HG03521 (cell line): ENCODE data around the gene SRPK3.
"Not testable (repeated sequence)": the region's sequence is repeated elsewhere in the genome, so short reads cannot be mapped to it uniquely, and the experiment has no call there.

Experiments used
- ATAC-seq: cut with Tn5 transposase; IDR thresholded peaks from one replicate; pipeline ENCODE4 v1.9.1; 2021; ENCODE audit warnings: mild to moderate bottlenecking, moderate library complexity; ENCODE audit not compliant: unreplicated experiment

SRPK3 gene

DNA sequence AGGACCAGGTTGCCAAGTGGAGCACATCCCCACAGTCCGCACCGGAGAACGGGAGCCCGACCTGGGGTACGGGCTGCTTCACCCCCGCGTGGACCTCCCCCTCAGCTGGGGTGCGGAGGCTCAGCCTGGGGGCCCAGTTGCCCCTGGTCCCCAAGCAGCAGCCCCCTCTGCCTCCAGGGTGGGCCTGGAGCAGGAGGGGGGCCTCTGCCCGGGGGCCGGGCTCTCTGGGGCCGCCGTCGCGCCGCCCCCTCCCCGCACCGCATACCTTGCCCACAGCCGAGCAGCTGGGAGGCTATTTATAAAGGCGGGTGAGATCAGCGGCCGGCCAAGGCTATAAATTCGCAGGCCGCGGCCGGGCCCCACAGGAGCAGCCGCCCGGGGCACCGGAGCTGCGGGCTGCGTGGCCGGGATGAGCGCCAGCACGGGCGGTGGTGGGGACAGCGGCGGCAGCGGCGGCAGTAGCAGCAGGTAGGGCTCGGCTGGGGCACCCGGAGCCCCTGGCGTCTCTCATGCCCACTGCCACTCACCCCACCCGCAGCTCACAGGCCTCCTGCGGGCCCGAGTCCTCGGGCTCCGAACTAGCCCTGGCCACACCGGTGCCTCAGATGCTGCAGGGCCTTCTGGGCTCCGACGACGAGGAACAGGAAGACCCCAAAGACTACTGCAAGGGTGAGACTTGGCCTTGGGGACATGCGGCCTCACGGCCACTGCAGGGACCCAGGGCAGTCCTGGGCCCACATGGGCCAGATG is at the start of gene SRPK3:
SRPK3 (plus strand) TSS at position 364 of the 750 bp plus-strand sequence; CDS start at position 410, 46 bp downstream.
- no peak for ATAC-seq

DNA sequence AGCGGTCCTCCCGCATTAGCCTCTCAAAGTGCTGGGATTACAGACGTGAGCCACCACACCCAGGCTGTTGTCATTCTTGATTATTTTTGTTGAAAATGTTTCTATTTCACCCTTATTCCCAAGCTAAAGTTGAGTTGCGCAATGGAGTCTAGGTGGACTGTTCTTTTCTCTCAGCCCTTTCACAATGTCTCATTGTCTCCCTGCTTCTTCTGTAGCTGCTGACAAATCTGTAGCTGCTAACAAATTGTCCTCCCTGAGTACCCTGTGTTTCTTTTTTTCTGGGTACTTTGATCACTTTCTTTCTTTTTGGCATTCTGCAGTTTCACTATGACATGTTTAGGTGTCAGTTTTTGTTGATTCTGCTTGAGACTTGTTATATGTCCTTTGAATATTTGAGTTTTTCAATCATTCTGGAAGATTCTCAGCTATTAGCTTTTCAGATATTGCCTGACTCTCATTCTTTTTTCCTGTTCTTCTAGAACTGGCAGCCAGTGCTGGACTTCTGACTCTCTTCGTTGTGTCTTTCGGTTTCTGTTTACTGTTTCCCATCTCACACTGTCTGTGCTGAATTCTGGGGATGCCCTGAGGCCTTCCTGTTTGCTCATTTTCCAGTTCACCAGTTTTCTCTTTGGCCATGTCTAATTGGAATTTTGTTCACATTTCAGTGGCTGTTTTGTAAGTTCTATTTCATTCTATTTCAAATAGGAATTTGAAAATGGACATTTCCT is 49.6 kb upstream of the SRPK3 start:
- no peak for ATAC-seq

DNA sequence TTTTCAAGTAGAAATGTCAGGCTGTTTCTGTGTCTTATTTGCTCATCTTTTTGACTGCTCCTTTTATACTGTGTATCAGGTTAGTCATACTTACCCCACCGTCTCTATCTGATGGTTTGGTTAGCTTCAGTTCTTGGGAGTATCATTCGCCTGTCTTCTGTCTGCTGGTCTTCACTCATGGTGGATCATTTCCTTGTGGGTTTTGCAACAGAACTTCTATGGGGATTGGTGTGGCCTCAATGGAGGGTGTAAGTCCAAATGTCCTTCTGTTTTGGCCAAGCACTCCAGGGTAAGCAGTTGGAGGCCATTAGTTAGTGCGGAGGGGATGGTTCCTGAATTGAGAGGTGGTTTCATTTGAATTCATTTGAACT is 49.0 kb upstream of the SRPK3 start:
- ATAC-seq = no peak

DNA sequence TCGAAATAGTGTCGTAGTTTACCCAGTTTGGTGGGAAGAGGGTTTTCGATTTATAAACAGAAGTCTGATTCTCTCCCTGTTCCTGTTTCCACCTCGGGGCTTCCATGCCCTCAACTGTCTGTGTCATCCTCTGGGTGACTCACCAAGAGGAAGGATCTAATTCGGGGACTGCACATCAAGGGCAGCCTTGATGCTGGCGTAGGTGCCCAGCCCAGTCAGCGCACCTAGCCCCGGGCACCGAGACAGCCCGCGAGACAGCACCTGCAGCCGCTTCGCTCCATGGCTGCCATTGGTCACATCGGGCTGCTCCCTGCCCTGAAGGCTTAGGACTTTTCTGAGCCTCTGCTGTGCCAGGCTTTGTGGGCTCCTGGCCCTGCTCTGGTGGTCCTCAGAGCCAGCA is 48.4 kb upstream of the SRPK3 start:
- no peak for ATAC-seq

GRCh38 chrX:153733651-153734240 is 47.1 kb upstream of the SRPK3 start:
- no peak for ATAC-seq

- no peak for ATAC-seq
Measured at GRCh38 chrX:153734871-153735270, 46.0 kb upstream of the SRPK3 start.

DNA sequence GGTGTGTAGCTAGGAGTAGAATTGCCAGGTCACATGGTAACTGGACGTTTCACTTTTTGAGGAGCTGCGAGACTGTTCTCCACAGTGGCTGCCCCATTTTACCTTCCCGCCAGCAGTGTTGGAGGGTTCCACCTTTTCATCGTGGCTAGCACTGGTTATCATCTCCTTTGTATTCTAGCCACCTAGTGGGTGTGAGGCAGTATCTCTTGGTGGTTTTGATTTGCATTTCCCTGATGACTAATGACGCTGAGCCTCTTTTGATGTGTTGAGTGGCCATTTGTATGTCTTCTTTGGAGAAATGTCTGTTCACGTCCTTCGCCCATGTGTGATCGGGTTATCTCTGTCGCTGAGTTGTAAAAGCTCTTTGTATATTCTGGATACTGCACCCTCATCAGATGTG is 45.6 kb upstream of the SRPK3 start:
- ATAC-seq = no peak

DNA sequence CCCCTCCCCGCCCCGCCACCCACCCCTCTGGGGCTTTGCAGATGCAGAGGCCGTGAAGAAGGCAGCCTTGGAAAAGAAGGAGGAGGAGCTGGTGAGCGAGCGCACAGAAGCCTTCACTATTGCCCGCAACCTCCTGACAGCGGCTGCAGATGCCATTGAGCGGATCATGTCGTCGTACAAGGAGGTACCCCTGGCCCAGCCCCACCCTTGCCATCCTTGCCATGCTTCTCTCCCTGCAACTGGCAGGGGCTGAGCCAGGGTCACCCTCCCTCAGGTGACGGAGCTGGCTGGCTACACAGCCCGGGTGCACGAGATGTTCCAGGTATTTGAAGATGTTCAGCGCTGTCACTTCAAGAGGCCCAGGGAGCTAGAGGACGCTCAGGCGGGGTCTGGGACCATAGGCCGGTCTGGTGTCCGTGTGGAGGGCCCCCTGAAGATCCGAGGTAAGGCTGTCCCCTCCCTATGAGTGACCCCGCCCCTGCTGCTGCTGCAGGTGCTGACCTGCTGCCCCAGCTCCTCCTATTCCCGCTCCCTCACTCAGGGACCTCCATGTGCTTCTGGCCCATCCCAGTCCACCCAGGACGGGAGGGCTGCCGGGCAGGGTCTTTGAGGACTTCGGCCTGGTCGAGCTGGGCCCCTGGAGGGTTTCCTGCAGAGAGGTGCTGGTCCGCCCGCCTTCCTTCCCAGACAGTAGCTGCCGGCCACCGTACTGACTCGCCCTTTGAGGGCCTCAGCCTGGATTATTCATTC is 44.6 kb upstream of the SRPK3 start:
- no peak for ATAC-seq

DNA sequence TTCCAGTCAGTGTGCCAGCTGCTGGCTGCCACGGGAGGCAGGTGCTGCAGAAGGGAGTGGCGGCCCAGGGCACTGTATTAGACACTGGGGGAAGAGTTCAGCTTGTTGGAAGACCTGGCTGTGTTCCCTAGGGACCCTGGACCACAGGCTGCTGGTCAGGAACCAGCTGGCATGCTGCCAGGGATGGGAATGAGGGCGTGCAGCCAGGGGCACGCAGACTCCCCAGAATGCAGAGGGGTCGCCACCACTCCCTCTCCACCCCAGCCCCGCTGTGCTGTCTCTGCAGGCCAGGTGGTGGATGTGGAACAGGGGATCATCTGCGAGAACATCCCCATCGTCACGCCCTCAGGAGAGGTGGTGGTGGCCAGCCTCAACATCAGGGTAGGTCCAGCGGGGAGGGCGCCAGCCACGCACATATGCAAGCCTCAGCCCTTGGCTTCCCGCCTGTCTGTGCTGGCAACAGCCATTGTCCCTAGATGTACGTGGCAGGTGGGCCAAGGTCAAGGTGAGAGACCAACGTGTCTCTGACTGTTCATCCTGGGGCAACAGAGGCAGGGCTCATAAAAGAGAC is 43.9 kb upstream of the SRPK3 start:
- ATAC-seq = no peak

GRCh38 chrX:153738056-153738605 is 42.7 kb upstream of the SRPK3 start:
- ATAC-seq = no peak

- ATAC-seq = no peak
Measured at GRCh38 chrX:153739754-153740486, 40.9 kb upstream of the SRPK3 start.

GRCh38 chrX:153740631-153741222 is 40.1 kb upstream of the SRPK3 start:
- ATAC-seq = no peak

- no peak for ATAC-seq
Measured at GRCh38 chrX:153741446-153741845, 39.4 kb upstream of the SRPK3 start.

GRCh38 chrX:153742111-153742510 is 38.7 kb upstream of the SRPK3 start:
- not testable (repeated sequence) for ATAC-seq

- not testable (repeated sequence) for ATAC-seq
Measured at GRCh38 chrX:153742796-153743467, 37.9 kb upstream of the SRPK3 start.

DNA sequence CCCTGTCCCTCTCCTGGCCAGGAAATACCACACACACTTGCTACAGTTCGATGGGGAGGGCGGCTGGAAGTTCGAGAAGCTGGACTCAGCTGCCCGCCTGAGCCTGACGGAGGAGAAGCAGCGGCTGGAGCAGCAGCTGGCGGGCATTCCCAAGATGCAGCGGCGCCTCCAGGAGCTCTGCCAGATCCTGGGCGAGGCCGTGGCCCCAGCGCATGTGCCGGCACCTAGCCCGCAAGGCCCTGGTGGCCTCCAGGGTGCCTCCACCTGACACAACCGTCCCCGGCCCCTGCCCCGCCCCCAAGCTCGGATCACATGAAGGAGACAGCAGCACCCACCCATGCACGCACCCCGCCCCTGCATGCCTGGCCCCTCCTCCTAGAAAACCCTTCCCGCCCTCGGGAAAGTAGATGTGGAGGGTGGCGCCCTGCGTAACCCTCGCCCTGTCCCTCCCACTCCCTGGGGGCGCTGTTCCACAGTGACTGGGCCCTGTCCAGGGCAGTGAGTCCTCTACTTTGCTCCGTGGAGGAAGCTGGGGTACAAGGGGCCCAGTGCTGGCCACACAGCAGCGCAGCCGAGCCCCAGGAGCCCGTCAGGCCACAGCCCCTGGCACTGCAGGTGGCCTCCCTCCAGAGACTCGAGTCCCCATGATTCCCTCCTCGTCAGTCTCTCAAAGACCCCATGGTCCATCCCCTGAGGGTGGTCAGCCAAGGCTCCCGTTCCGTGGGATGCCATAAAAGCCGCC is 37.2 kb upstream of the SRPK3 start:
- ATAC-seq = not testable (repeated sequence)

GRCh38 chrX:153744210-153745066 is 36.4 kb upstream of the SRPK3 start:
- no peak for ATAC-seq
